ENCODE data around the gene CLINT1.

CLINT1 gene

DNA sequence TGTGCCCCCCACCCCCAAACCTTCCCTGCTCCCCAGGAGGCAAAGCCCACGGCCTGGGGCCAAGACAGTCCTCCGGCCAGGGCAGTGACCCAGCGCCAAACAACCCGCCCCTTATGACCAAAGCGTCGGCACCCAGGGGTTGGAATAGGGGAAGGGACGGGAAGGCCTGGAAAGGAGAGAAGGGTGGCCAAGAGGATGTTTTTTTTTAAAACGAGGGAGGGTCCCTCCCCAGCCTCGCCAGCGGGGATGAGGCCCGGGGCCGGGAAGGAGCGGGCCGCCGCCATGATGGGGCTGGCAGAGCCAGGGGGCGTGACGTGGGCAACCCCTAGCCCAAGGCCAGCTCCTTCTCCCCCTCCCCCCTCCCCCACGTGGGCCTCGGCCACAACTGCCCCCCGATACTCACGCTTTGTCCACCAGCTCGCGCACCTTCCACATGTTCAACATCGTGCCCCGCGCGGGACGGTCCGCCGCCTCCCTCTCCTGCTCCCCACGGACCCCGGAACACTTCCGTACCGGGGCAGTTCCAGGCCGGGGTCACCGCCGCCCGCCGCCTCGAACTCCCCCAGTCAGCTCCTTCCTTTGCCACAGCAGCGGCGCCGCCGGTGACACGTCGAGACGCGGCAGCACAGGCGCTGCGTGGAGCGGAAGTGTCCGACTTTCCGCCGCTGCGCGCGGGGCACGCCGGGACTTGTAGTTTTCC lies at the start of gene CLINT1:
Gene CLINT1, minus strand, starts transcription at position 619 of the 700 bp plus-strand sequence. Its CDS starts 175 bp downstream, at position 444.
- Mint-ChIP-seq H3K27ac (peak within 1 kb of the TSS; percentile 81 to 95 (median 91)), H3K27me3 (ENCODE audit: low read depth) (no peaks in the 10 kb centered on the region), H3K4me3 (peak within 1 kb of the TSS; percentile 92 to 99 (median 98)), H3K4me1 (peaks cover 51% of the 10 kb centered on the region), H3K36me3 (ENCODE audit: low read depth) (peaks cover 3% of the 10 kb centered on the region), H3K9me3 (no peaks in the 10 kb centered on the region)
- no peak for TF ChIP-seq CTCF (IDR thresholded peaks at IDR 0.05; ENCODE audit: unreplicated experiment in 3 of 3)

GRCh38 chr5:157908459-157908858 lies 49.5 kb upstream of the CLINT1 start:
- Mint-ChIP-seq H3K9me3 (no peaks in the 10 kb centered on the region), H3K4me1 (no peaks in the 10 kb centered on the region), H3K27ac (no peak overlapping the region), H3K4me3 (no peak overlapping the region), H3K36me3 (ENCODE audit: low read depth) (no peaks in the 10 kb centered on the region), H3K27me3 (ENCODE audit: low read depth) (peaks cover 3% of the 10 kb centered on the region)
- TF ChIP-seq CTCF (IDR thresholded peaks at IDR 0.05; ENCODE audit: unreplicated experiment in 3 of 3): no peak

GRCh38 chr5:157907479-157907878 lies 48.5 kb upstream of the CLINT1 start:
- peaks cover 7% of the 10 kb centered on the region for H3K27me3 Mint-ChIP-seq (ENCODE audit: low read depth)
- no peak for TF ChIP-seq CTCF (IDR thresholded peaks at IDR 0.05; ENCODE audit: unreplicated experiment in 3 of 3)
- H3K9me3 Mint-ChIP-seq: no peaks in the 10 kb centered on the region
- no peak overlapping the region for H3K4me3 Mint-ChIP-seq
- H3K36me3 Mint-ChIP-seq (ENCODE audit: low read depth): no peaks in the 10 kb centered on the region
- no peaks in the 10 kb centered on the region for H3K4me1 Mint-ChIP-seq
- no peak overlapping the region for H3K27ac Mint-ChIP-seq

- Mint-ChIP-seq H3K4me3 (no peak overlapping the region), H3K36me3 (ENCODE audit: low read depth) (no peaks in the 10 kb centered on the region), H3K27ac (no peak overlapping the region), H3K4me1 (peaks cover 6% of the 10 kb centered on the region), H3K9me3 (no peaks in the 10 kb centered on the region), H3K27me3 (ENCODE audit: low read depth) (peaks cover 7% of the 10 kb centered on the region)
- TF ChIP-seq CTCF (IDR thresholded peaks at IDR 0.05; ENCODE audit: unreplicated experiment in 3 of 3): no peak
These were observed 44.1 kb upstream of the CLINT1 start for GRCh38 chr5:157903117-157903450.

- Mint-ChIP-seq H3K27me3 (ENCODE audit: low read depth) (peaks cover 7% of the 10 kb centered on the region), H3K9me3 (no peaks in the 10 kb centered on the region), H3K27ac (no peak overlapping the region), H3K36me3 (ENCODE audit: low read depth) (no peaks in the 10 kb centered on the region), H3K4me1 (peaks cover 6% of the 10 kb centered on the region), H3K4me3 (no peak overlapping the region)
- no peak for TF ChIP-seq CTCF (IDR thresholded peaks at IDR 0.05; ENCODE audit: unreplicated experiment in 3 of 3)
These were observed 43.6 kb upstream of the CLINT1 start for GRCh38 chr5:157902449-157903116.

GRCh38 chr5:157900644-157901043 lies 41.7 kb upstream of the CLINT1 start:
- no peaks in the 10 kb centered on the region for H3K36me3 Mint-ChIP-seq (ENCODE audit: low read depth)
- H3K4me1 Mint-ChIP-seq: peaks cover 6% of the 10 kb centered on the region
- TF ChIP-seq CTCF (IDR thresholded peaks at IDR 0.05; ENCODE audit: unreplicated experiment in 3 of 3): no peak
- no peaks in the 10 kb centered on the region for H3K9me3 Mint-ChIP-seq
- no peak overlapping the region for H3K4me3 Mint-ChIP-seq
- H3K27me3 Mint-ChIP-seq (ENCODE audit: low read depth): peaks cover 4% of the 10 kb centered on the region
- H3K27ac Mint-ChIP-seq: peak overlapping the region; percentile 72 to 90 (median 75)
